SK-N-SH (cell line): ENCODE data around the gene CDV3. TPM values are rescaled to one million over a fixed set of nuclear protein-coding genes. Genes with fewer than 3 reads are reported as not detected.

Experiments
- CTCF ChIA-PET: fragments of 300-600, 350-600 bp; formaldehyde crosslinking; extraction: SDS; loops from one replicate; lab custom pipeline; 2021; lab: Yijun Ruan, JAX
- POLR2A ChIA-PET: fragments of 350-600 bp; sonication (Branson Sonifier 250); formaldehyde crosslinking; extraction: SDS; loops from one replicate; lab custom pipeline; 2020; ENCODE audit warnings: antibody characterized with exemption, inconsistent platforms; lab: Yijun Ruan, JAX
- DNase-seq: peaks from one replicate; pipeline ENCODE4 v3.0.0; 2012
- H2AFZ ChIP-seq: fragments of 200-600 bp; sonication (generic); 2 replicates; pipeline ENCODE4 v1.8.1; 2016; ENCODE audit warnings: antibody characterized with exemption, mild to moderate bottlenecking, low read depth
- H3F3A ChIP-seq: fragments of 200-600 bp; sonication (generic); replicated peaks from 2 replicates; pipeline ENCODE3; 2016; ENCODE audit warnings: antibody characterized with exemption, mild to moderate bottlenecking; ENCODE audit not compliant: insufficient read depth
- H3K27ac ChIP-seq, 2 experiments: fragments of 200-500 bp in 1 of 2; fragments of 200-600 bp in 1 of 2; sonication (Bioruptor generic) in 1 of 2; sonication (generic), shearing (Covaris generic) in 1 of 2; 2 replicates each; pipeline versions ENCODE4 v1.5.1 to v1.6.1; 2014 to 2016; ENCODE audit warnings: low read depth in 2 of 2, inconsistent platforms in 1 of 2, low read length in 1 of 2, mild to moderate bottlenecking in 1 of 2, mixed read lengths in 1 of 2
- H3K27me3 ChIP-seq: fragments of 200-600 bp; sonication (generic), shearing (Covaris generic); 2 replicates; pipeline ENCODE4 v1.6.1; 2016; ENCODE audit warnings: mixed run types; ENCODE audit not compliant: insufficient read depth
- H3K36me3 ChIP-seq, 2 experiments: fragments of 200-500 bp in 1 of 2; fragments of 200-600 bp in 1 of 2; sonication (Bioruptor generic) in 1 of 2; sonication (generic) in 1 of 2; replicated peaks in 1 of 2; 2 replicates each; pipeline versions ENCODE3 to v1.5.1; 2014 to 2016; ENCODE audit warnings: low read length in 1 of 2, mild to moderate bottlenecking in 1 of 2; ENCODE audit not compliant: insufficient read depth in 2 of 2, control insufficient read depth in 1 of 2
- H3K4me1 ChIP-seq, 2 experiments: fragments of 200-500 bp in 1 of 2; fragments of 200-600 bp in 1 of 2; sonication (Bioruptor generic) in 1 of 2; sonication (generic), shearing (Covaris generic) in 1 of 2; 2 replicates each; pipeline versions ENCODE4 v1.5.1 to v1.6.1; 2014 to 2016; ENCODE audit warnings: low read depth in 1 of 2, low read length in 1 of 2, mixed run types in 1 of 2; ENCODE audit not compliant: insufficient read depth in 2 of 2, control insufficient read depth in 1 of 2
- H3K4me2 ChIP-seq: fragments of 200-600 bp; sonication (generic), shearing (Covaris generic); 2 replicates; pipeline ENCODE4 v1.6.1; 2017; ENCODE audit warnings: mixed run types
- H3K4me3 ChIP-seq, 2 experiments: fragments of 200-500 bp in 1 of 2; fragments of 200-600 bp in 1 of 2; sonication (Bioruptor generic) in 1 of 2; sonication (generic), shearing (Covaris generic) in 1 of 2; 2 replicates each; pipeline versions ENCODE4 v1.5.1 to v1.8.1; 2014 to 2016; ENCODE audit warnings: low read depth in 2 of 2, inconsistent platforms in 1 of 2, low read length in 1 of 2, mild to moderate bottlenecking in 1 of 2, mixed read lengths in 1 of 2, moderate library complexity in 1 of 2
- H3K79me2 ChIP-seq: fragments of 200-600 bp; sonication (generic); 2 replicates; pipeline ENCODE4 v1.8.1; 2017; ENCODE audit warnings: mild to moderate bottlenecking; ENCODE audit not compliant: insufficient read depth
- H3K9ac ChIP-seq: fragments of 200-600 bp; sonication (generic); 2 replicates; pipeline ENCODE4 v1.6.1; 2017; ENCODE audit warnings: mixed run types
- H3K9me2 ChIP-seq: fragments of 200-600 bp; sonication (generic); 2 replicates; pipeline ENCODE4 v1.6.1; 2017; ENCODE audit warnings: mixed run types
- H3K9me3 ChIP-seq: fragments of 200-600 bp; sonication (generic); 2 replicates; pipeline ENCODE4 v1.6.1; 2017; ENCODE audit warnings: mixed run types, mild to moderate bottlenecking, moderate library complexity
- H4K20me1 ChIP-seq: fragments of 200-600 bp; sonication (generic); 2 replicates; pipeline ENCODE4 v1.6.1; 2017; ENCODE audit warnings: mild to moderate bottlenecking, mixed run types; ENCODE audit not compliant: insufficient read depth
- CHD2 ChIP-seq: fragments of 150-350 bp; IDR thresholded peaks from 2 replicates; pipeline ENCODE4 v1.6.1; 2018; ENCODE audit warnings: low read length; ENCODE audit not compliant: partially characterized antibody
- ELF1 ChIP-seq: IDR thresholded peaks from 2 replicates; pipeline ENCODE4 v1.4.0; 2012
- FOSL2 ChIP-seq: IDR thresholded peaks from 2 replicates; pipeline ENCODE4 v1.4.0; 2012; ENCODE audit warnings: low read depth, mild to moderate bottlenecking, moderate library complexity, borderline replicate concordance
- GABPA ChIP-seq: IDR thresholded peaks from 2 replicates; pipeline ENCODE4 v1.4.0; 2012; ENCODE audit warnings: low read depth, mild to moderate bottlenecking
- GATA2 ChIP-seq: sonication (generic); formaldehyde crosslinking; IDR thresholded peaks from 2 replicates; pipeline ENCODE4 v1.5.0; 2020; ENCODE audit warnings: mild to moderate bottlenecking, missing genetic modification reagents
- JUND ChIP-seq: IDR thresholded peaks from 2 replicates; pipeline ENCODE4 v1.4.0; 2012
- MEF2A ChIP-seq: IDR thresholded peaks from 2 replicates; pipeline ENCODE4 v1.4.0; 2012; ENCODE audit warnings: low read depth, borderline replicate concordance
- NFIC ChIP-seq: IDR thresholded peaks from 2 replicates; pipeline ENCODE4 v1.4.0; 2012; ENCODE audit warnings: borderline replicate concordance
- NRF1 ChIP-seq: IDR thresholded peaks from 2 replicates; pipeline ENCODE4 v1.6.1; 2012; ENCODE audit warnings: low read depth, mild to moderate bottlenecking, low read length
- POLR2AphosphoS5 ChIP-seq: IDR thresholded peaks from 2 replicates; pipeline ENCODE4 v1.6.1; 2012; ENCODE audit warnings: low read depth, low read length
- RAD21 ChIP-seq: IDR thresholded peaks from 2 replicates; pipeline ENCODE4 v1.6.1; 2012; ENCODE audit warnings: mild to moderate bottlenecking, low read length
- RCOR1 ChIP-seq: fragments of 150-350 bp; IDR thresholded peaks from 2 replicates; pipeline ENCODE4 v1.6.1; 2017; ENCODE audit warnings: antibody characterized with exemption, low read length
- RFX5 ChIP-seq: IDR thresholded peaks from 2 replicates; pipeline ENCODE4 v1.6.1; 2012; ENCODE audit warnings: mild to moderate bottlenecking, improper control_type of control experiment, low read length
- RXRA ChIP-seq: IDR thresholded peaks from 2 replicates; pipeline ENCODE4 v1.4.0; 2012; ENCODE audit warnings: low read depth, mild to moderate bottlenecking, borderline replicate concordance
- SIN3A ChIP-seq: IDR thresholded peaks from 2 replicates; pipeline ENCODE4 v1.6.1; 2012; ENCODE audit warnings: low read depth, mild to moderate bottlenecking, low read length, moderate library complexity, borderline replicate concordance
- TCF12 ChIP-seq: IDR thresholded peaks from 2 replicates; pipeline ENCODE4 v1.4.0; 2012
- TEAD4 ChIP-seq: IDR thresholded peaks from 2 replicates; pipeline ENCODE4 v1.4.0; 2012; ENCODE audit warnings: mild to moderate bottlenecking, borderline replicate concordance; ENCODE audit not compliant: insufficient read depth
- YY1 ChIP-seq: IDR thresholded peaks from 2 replicates; pipeline ENCODE4 v1.4.0; 2012; ENCODE audit warnings: low read depth, mild to moderate bottlenecking
- WGBS: methylation state at CpG from one replicate; pipeline ENCODE4 v1.1.6; 2017; ENCODE audit warnings: low lambda C conversion rate; 5-methylcytosine and 5-hydroxymethylcytosine counted together
- polyA plus RNA-seq, 3 experiments: library from polyadenylated mRNA; depleted of rRNA; stranded (reverse); fragments of >200 nt; gene quantifications; 2 replicates each; pipeline ENCODE4 v1.2.3, GENCODE V29; 2012
- TF ChIP-seq, protein P1 (sequence below): fragments of 150-350 bp; IDR thresholded peaks from 2 replicates; pipeline ENCODE4 v1.6.1; 2017; ENCODE audit warnings: antibody characterized with exemption, low read length, low read depth, borderline replicate concordance
- TF ChIP-seq, protein P2 (sequence below): IDR thresholded peaks from 2 replicates; pipeline ENCODE4 v1.4.0; 2012; ENCODE audit warnings: low read depth

The CDV3 gene
- polyA plus RNA-seq, 1 of the 3 experiments (the other 2 are of a cell fraction) = 35.4 TPM

DNA sequence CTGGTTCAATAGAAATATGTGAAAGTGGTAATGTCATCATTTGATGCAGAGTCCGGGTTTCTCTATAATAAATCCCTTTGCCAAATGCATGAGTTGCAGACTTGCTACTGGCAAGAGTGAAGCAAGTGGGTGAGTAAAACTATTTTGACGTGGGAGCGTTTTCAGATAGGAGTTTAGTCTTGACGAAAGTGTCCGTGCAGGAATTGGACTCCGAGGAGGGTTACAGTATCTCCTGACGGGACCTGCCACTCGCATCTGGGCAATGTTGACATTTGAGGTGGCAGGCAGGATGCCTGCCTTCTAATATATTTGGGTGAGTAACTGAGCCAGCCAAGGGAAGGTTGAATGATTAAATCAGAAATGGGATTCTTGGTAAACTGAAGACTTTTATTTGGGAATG, 16.0 kb downstream of the CDV3 start:
- DNase-seq = no peak
- CTCF ChIA-PET = interaction anchor here (1.1 kb wide), 1 partner anchor 11 kb away, joined by 4 read pairs; no protein-coding TSS in a partner anchor
- peaks cover 30% of the 10 kb centered on the region for H4K20me1 ChIP-seq
- no peaks in the 10 kb centered on the region for H3K9me2 ChIP-seq
- TF ChIP-seq YY1 (no peak), RFX5 (no peak), NFIC (no peak), NRF1 (no peak), RXRA (no peak), CHD2 (no peak), RCOR1 (no peak), ELF1 (no peak), MEF2A (no peak), JUND (no peak), TCF12 (no peak), POLR2AphosphoS5 (no peak), RAD21 (no peak), GATA2 (CRISPR knock-in tag) (no peak)
- TF ChIP-seq, protein P1, sequence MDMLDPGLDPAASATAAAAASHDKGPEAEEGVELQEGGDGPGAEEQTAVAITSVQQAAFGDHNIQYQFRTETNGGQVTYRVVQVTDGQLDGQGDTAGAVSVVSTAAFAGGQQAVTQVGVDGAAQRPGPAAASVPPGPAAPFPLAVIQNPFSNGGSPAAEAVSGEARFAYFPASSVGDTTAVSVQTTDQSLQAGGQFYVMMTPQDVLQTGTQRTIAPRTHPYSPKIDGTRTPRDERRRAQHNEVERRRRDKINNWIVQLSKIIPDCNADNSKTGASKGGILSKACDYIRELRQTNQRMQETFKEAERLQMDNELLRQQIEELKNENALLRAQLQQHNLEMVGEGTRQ = no peak
- TF ChIP-seq, protein P2, sequence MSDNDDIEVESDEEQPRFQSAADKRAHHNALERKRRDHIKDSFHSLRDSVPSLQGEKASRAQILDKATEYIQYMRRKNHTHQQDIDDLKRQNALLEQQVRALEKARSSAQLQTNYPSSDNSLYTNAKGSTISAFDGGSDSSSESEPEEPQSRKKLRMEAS = no peak
- TF ChIP-seq, all 33 proteins: peak for 0
- Histone ChIP-seq H3K27me3 (no peaks in the 10 kb centered on the region), H3F3A (peaks cover 51% of the 10 kb centered on the region), H3K27ac (peak overlapping the region in 1 of 2 experiments; percentile 8; a peak in 2 of 4 replicates), H3K79me2 (peaks cover 44% of the 10 kb centered on the region), H3K4me1 (peaks cover 0 to 9% of the 10 kb centered on the region in 2 experiments; a peak in 2 of 4 replicates), H3K4me3 (no peak overlapping the region), H3K9ac (no peak overlapping the region), H3K36me3 (peaks cover 42 to 57% of the 10 kb centered on the region in 2 experiments), H3K4me2 (no peak overlapping the region), H2AFZ (no peak overlapping the region), H3K9me3 (no peaks in the 10 kb centered on the region)
- WGBS = 91% methylated on average over 8 of the region's 8 CpGs
- POLR2A ChIA-PET = no interaction called here

DNA sequence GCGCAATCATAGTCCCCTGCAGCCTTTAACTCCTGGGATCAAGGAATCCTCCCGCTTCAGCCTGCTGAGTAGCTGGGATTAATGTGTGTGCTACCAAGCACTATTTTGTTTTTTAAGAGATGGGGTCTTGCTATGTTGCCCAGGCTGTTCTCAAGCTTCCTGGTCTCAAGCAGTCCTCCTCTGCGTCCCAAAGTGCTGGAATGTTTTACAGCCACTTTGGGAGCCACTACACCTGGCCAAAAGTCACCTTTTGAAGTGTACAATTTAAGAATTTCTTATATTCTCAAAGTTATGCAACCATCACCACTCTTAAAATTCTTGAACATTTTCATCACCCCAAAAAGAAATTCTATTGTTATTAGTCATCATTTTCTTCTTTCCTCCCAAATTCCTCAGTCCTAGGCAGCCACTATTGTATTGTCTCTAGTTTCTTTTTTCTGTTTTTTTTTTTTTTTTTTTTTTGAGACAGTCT, 17.8 kb downstream of the CDV3 start:
- WGBS = 98% methylated on average over 3 of the region's 3 CpGs
- DNase-seq = no peak
- no peak overlapping the region for H3K9ac ChIP-seq
- no peak overlapping the region for H2AFZ ChIP-seq
- H3F3A ChIP-seq = peaks cover 52% of the 10 kb centered on the region
- ChIA-PET POLR2A (no interaction called here), CTCF (no interaction called here)
- peaks cover 36 to 39% of the 10 kb centered on the region in 2 experiments for H3K36me3 ChIP-seq
- TF ChIP-seq SIN3A (no peak), RAD21 (no peak), GABPA (no peak), FOSL2 (peak; percentile 37; the same call in 1 of the 2 replicates), TEAD4 (0 out of 2 replicates have a peak, but pooled peaks have one; percentile 30), TCF12 (peak; percentile 18; the same call in 1 of the 2 replicates), JUND (peak; percentile 67)
- H3K27me3 ChIP-seq = no peaks in the 10 kb centered on the region
- H3K79me2 ChIP-seq = peaks cover 29% of the 10 kb centered on the region; the same call in 1 of the 2 replicates
- H3K27ac ChIP-seq = peak overlapping the region in 1 of 2 experiments; percentile 64; a peak in 2 of 4 replicates
- H3K9me2 ChIP-seq = no peaks in the 10 kb centered on the region
- H3K9me3 ChIP-seq = no peaks in the 10 kb centered on the region
- H3K4me1 ChIP-seq = peaks cover 0 to 4% of the 10 kb centered on the region in 2 experiments; a peak in 2 of 4 replicates
- H3K4me3 ChIP-seq = no peak overlapping the region
- H4K20me1 ChIP-seq = peaks cover 23% of the 10 kb centered on the region
- no peak overlapping the region for H3K4me2 ChIP-seq
